Liver (tissue), 3 donors: ENCODE measurements around the gene YIPF5.

Experiments used
- EGR1 ChIP-seq, 2 donors: IDR thresholded peaks; 2 replicates each; pipeline ENCODE4 v1.6.1; 2016 to 2018; ENCODE audit warnings: antibody characterized with exemption in 2 of 2, low read depth in 2 of 2
- TAF1 ChIP-seq: conservative IDR thresholded peaks from 2 replicates; pipeline ENCODE4 v1.6.1; 2016; ENCODE audit warnings: antibody characterized with exemption, mild to moderate bottlenecking
- YY1 ChIP-seq: IDR thresholded peaks from 2 replicates; pipeline ENCODE4 v1.6.1; 2016; ENCODE audit warnings: antibody characterized with exemption, mild to moderate bottlenecking
- TF ChIP-seq, protein P1 (sequence below): fragments of 150-350 bp; IDR thresholded peaks from 2 replicates; pipeline ENCODE4 v1.5.1; 2017; ENCODE audit warnings: improper control_type of control experiment, low read depth, low read length; ENCODE audit not compliant: missing input control
- TF ChIP-seq, protein P2 (sequence below): IDR thresholded peaks from 2 replicates; pipeline ENCODE4 v1.6.1; 2016; ENCODE audit warnings: antibody characterized with exemption
- TF ChIP-seq, protein P3 (sequence below): IDR thresholded peaks from 2 replicates; pipeline ENCODE4 v1.6.1; 2016; ENCODE audit warnings: antibody characterized with exemption
- TF ChIP-seq, protein P4 (sequence below): IDR thresholded peaks from 2 replicates; pipeline ENCODE4 v1.6.1; 2016; ENCODE audit warnings: antibody characterized with exemption
- donor health status: healthy.
- donor health status: healthy.

DNA sequence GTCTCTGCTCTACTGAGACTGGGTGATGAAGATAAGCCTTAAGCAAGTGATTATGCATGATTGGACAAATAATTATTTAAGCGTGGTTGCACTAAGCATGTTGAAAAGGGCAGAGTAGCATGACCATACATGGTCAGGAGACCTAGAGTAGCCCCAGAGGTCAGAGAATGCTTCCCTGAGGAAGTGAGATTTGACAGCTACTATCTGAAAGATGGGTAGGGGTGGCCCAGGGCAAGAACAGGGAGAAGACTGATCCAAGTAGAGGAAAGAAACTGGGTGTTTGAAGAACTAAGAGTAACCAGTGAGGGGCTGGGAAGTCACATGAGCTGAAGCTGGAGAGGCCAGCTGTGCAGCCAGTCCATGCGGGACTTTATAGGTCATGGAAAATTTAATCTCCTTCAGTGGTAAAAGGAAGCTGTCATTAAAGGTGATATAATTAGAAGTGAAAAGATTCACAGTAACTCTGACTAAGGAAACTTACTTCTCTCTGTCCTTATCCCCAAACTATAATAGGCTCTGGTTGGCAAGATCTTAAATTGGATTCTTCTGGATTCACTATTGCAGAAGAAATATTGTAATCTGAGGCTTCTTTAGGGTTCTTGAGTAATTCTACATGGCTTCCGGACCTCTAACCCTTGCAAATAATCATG, 35.2 kb downstream of the YIPF5 start:
- TF ChIP-seq, protein P1, sequence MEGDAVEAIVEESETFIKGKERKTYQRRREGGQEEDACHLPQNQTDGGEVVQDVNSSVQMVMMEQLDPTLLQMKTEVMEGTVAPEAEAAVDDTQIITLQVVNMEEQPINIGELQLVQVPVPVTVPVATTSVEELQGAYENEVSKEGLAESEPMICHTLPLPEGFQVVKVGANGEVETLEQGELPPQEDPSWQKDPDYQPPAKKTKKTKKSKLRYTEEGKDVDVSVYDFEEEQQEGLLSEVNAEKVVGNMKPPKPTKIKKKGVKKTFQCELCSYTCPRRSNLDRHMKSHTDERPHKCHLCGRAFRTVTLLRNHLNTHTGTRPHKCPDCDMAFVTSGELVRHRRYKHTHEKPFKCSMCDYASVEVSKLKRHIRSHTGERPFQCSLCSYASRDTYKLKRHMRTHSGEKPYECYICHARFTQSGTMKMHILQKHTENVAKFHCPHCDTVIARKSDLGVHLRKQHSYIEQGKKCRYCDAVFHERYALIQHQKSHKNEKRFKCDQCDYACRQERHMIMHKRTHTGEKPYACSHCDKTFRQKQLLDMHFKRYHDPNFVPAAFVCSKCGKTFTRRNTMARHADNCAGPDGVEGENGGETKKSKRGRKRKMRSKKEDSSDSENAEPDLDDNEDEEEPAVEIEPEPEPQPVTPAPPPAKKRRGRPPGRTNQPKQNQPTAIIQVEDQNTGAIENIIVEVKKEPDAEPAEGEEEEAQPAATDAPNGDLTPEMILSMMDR, result no peak
- TF ChIP-seq, protein P2, sequence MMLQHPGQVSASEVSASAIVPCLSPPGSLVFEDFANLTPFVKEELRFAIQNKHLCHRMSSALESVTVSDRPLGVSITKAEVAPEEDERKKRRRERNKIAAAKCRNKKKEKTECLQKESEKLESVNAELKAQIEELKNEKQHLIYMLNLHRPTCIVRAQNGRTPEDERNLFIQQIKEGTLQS, result no peak
- TF ChIP-seq EGR1 (IDR thresholded peaks at IDR 0.05; ENCODE audit: low read depth in 2 of 2) (no peak), TAF1 (no peak), YY1 (no peak)
- TF ChIP-seq, protein P3, sequence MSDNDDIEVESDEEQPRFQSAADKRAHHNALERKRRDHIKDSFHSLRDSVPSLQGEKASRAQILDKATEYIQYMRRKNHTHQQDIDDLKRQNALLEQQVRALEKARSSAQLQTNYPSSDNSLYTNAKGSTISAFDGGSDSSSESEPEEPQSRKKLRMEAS, result no peak
- TF ChIP-seq, protein P4, sequence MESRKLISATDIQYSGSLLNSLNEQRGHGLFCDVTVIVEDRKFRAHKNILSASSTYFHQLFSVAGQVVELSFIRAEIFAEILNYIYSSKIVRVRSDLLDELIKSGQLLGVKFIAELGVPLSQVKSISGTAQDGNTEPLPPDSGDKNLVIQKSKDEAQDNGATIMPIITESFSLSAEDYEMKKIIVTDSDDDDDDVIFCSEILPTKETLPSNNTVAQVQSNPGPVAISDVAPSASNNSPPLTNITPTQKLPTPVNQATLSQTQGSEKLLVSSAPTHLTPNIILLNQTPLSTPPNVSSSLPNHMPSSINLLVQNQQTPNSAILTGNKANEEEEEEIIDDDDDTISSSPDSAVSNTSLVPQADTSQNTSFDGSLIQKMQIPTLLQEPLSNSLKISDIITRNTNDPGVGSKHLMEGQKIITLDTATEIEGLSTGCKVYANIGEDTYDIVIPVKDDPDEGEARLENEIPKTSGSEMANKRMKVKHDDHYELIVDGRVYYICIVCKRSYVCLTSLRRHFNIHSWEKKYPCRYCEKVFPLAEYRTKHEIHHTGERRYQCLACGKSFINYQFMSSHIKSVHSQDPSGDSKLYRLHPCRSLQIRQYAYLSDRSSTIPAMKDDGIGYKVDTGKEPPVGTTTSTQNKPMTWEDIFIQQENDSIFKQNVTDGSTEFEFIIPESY, result no peak
